Caco-2 (cell line): ENCODE results near the gene INSYN1. TPM values are rescaled to one million over a fixed set of nuclear protein-coding genes. Genes with fewer than 3 reads are reported as not detected.

ENCODE experiments used
- BruUV-seq: library from RNA; stranded (reverse); fragments of 400-500 nt; replicated peaks from 2 replicates; lab custom pipeline; 2021; lab: Mats Ljungman, UMichigan
- CTCF ChIA-PET: fragments of 300-600 bp; sonication (Branson Sonifier 250); formaldehyde crosslinking; loops from one replicate; lab custom pipeline; 2022; ENCODE audit warnings: antibody characterized with exemption; lab: Charles Lee
- POLR2A ChIA-PET: fragments of 300-600 bp; sonication (Branson Sonifier 250); formaldehyde crosslinking; loops from one replicate; lab custom pipeline; 2022; ENCODE audit warnings: antibody characterized with exemption; lab: Charles Lee
- DNase-seq, 2 experiments: peaks; one replicate each; pipeline versions ENCODE4 v3.0.0 to v3.0.0-alpha.2; 2020 to 2022
- H3K27me3 ChIP-seq: replicated peaks from 2 replicates; pipeline ENCODE4 v1.6.0; 2011; ENCODE audit warnings: low read length; ENCODE audit not compliant: control insufficient read depth, insufficient read depth
- H3K36me3 ChIP-seq: 2 replicates; pipeline ENCODE4 v1.5.1; 2011; ENCODE audit warnings: low read length; ENCODE audit not compliant: control insufficient read depth, insufficient read depth
- H3K4me1 ChIP-seq: fragments of 250-450 bp; sonication (Bioruptor Pico); 2 replicates; pipeline ENCODE4 v1.5.1; 2020; ENCODE audit warnings: mild to moderate bottlenecking
- H3K4me3 ChIP-seq: 2 replicates; pipeline ENCODE4 v1.5.1; 2011; ENCODE audit warnings: low read depth, mild to moderate bottlenecking, control low read depth, low read length
- H3K9me3 ChIP-seq: fragments of 250-450 bp; sonication (Bioruptor Pico); 2 replicates; pipeline ENCODE4 v1.5.1; 2020; ENCODE audit warnings: mild to moderate bottlenecking, moderate library complexity
- H3K27ac Mint-ChIP-seq: one replicate; pipeline ENCODE4 v1.8.0; 2022; ENCODE audit warnings: mixed read lengths; ENCODE audit not compliant: unreplicated experiment
- H3K27me3 Mint-ChIP-seq: one replicate; pipeline ENCODE4 v1.8.0; 2022; ENCODE audit warnings: mixed read lengths; ENCODE audit not compliant: insufficient read depth, unreplicated experiment
- H3K36me3 Mint-ChIP-seq: one replicate; pipeline ENCODE4 v1.8.0; 2022; ENCODE audit warnings: mild to moderate bottlenecking, mixed read lengths; ENCODE audit not compliant: insufficient read depth, unreplicated experiment
- H3K4me1 Mint-ChIP-seq: one replicate; pipeline ENCODE4 v1.8.0; 2022; ENCODE audit warnings: low read depth, mixed read lengths; ENCODE audit not compliant: unreplicated experiment
- H3K4me3 Mint-ChIP-seq: one replicate; pipeline ENCODE4 v1.8.0; 2022; ENCODE audit warnings: mild to moderate bottlenecking, moderate library complexity, mixed read lengths; ENCODE audit not compliant: unreplicated experiment
- H3K9me3 Mint-ChIP-seq: one replicate; pipeline ENCODE4 v1.8.0; 2022; ENCODE audit warnings: mixed read lengths; ENCODE audit not compliant: unreplicated experiment
- intact Hi-C: fragments of 100-400 bp; cut with micrococcal nuclease; formaldehyde crosslinking; loops from one replicate; pipeline ENCODE4 v1.10.0; 2022; ENCODE audit not compliant: unreplicated experiment
- total RNA-seq: library from RNA; stranded (reverse); gene quantifications from 2 replicates; pipeline ENCODE4 v1.2.3, GENCODE V29; 2022
- TF ChIP-seq, protein P1 (sequence below), 2 experiments: fragments of 200-600 bp in 1 of 2; IDR thresholded peaks; 1 replicate in 1 of 2; 2 replicates in 1 of 2; pipeline versions ENCODE4 v1.5.1 to v1.8.0; 2011 to 2022; ENCODE audit warnings: antibody characterized with exemption in 1 of 2, control low read depth in 1 of 2, inconsistent platforms in 1 of 2, low read depth in 1 of 2, low read length in 1 of 2, mild to moderate bottlenecking in 1 of 2, moderate library complexity in 1 of 2; ENCODE audit not compliant: insufficient read depth in 1 of 2, severe bottlenecking in 1 of 2, unreplicated experiment in 1 of 2

INSYN1 gene
- total RNA-seq, 1 experiment from 2014 or later, result 0.41 TPM

GRCh38 chr15:73700041-73700842, 52.9 kb downstream of the INSYN1 start:
- Histone ChIP-seq H3K9me3 (no peaks in the 10 kb centered on the region), H3K4me3 (no peak overlapping the region), H3K27me3 (no peaks in the 10 kb centered on the region), H3K36me3 (no peaks in the 10 kb centered on the region; the same call in 1 of the 2 replicates), H3K4me1 (no peaks in the 10 kb centered on the region)
- H3K36me3 Mint-ChIP-seq, result peaks cover 32% of the 10 kb centered on the region
- TF ChIP-seq, protein P1, sequence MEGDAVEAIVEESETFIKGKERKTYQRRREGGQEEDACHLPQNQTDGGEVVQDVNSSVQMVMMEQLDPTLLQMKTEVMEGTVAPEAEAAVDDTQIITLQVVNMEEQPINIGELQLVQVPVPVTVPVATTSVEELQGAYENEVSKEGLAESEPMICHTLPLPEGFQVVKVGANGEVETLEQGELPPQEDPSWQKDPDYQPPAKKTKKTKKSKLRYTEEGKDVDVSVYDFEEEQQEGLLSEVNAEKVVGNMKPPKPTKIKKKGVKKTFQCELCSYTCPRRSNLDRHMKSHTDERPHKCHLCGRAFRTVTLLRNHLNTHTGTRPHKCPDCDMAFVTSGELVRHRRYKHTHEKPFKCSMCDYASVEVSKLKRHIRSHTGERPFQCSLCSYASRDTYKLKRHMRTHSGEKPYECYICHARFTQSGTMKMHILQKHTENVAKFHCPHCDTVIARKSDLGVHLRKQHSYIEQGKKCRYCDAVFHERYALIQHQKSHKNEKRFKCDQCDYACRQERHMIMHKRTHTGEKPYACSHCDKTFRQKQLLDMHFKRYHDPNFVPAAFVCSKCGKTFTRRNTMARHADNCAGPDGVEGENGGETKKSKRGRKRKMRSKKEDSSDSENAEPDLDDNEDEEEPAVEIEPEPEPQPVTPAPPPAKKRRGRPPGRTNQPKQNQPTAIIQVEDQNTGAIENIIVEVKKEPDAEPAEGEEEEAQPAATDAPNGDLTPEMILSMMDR (IDR thresholded peaks at IDR 0.05; ENCODE audit: insufficient read depth in 1 of 2, low read depth in 1 of 2, low read length in 1 of 2, severe bottlenecking in 1 of 2, unreplicated experiment in 1 of 2), result peak; percentile 82 to 85
- no peak overlapping the region for H3K4me3 Mint-ChIP-seq
- ChIA-PET CTCF (interaction anchor here (1.1 to 4.5 kb wide), 12 partner anchors 9 to 310 kb away, joined by 3 to 33 read pairs (median 7); no protein-coding TSS in a partner anchor), POLR2A (interaction anchor here (0.5 to 0.9 kb wide), 2 partner anchors 64 to 67 kb away, joined by 3 read pairs; partner anchors contain the start of gene NPTN)
- no peak overlapping the region for H3K27ac Mint-ChIP-seq
- peak; percentile 62 to 68 for DNase-seq
- no TSS peak for BruUV-seq
- no peaks in the 10 kb centered on the region for H3K9me3 Mint-ChIP-seq
- no peaks in the 10 kb centered on the region for H3K27me3 Mint-ChIP-seq
- intact Hi-C loops, result loop anchor here (1.0 kb wide), 4 partner anchors 17 to 140 kb away; no protein-coding TSS in a partner anchor
- H3K4me1 Mint-ChIP-seq, result no peaks in the 10 kb centered on the region

- BruUV-seq, result no TSS peak
- intact Hi-C loops, result loop anchor here (1.0 kb wide), 4 partner anchors 16 to 139 kb away; no protein-coding TSS in a partner anchor
- ChIA-PET POLR2A (interaction anchor here (0.5 to 0.9 kb wide), 2 partner anchors 63 to 66 kb away, joined by 3 read pairs; partner anchors contain the start of gene NPTN), CTCF (interaction anchor here (1.1 to 4.5 kb wide), 12 partner anchors 8 to 309 kb away, joined by 3 to 33 read pairs (median 7); no protein-coding TSS in a partner anchor)
- TF ChIP-seq, protein P1 (IDR thresholded peaks at IDR 0.05; ENCODE audit: insufficient read depth in 1 of 2, low read depth in 1 of 2, low read length in 1 of 2, severe bottlenecking in 1 of 2, unreplicated experiment in 1 of 2), result no peak
- Mint-ChIP-seq H3K36me3 (peaks cover 26% of the 10 kb centered on the region), H3K27ac (no peak overlapping the region), H3K4me3 (no peak overlapping the region), H3K4me1 (no peaks in the 10 kb centered on the region), H3K9me3 (no peaks in the 10 kb centered on the region), H3K27me3 (no peaks in the 10 kb centered on the region)
- no peak overlapping the region for H3K4me3 ChIP-seq
- no peaks in the 10 kb centered on the region for H3K27me3 ChIP-seq
- no peaks in the 10 kb centered on the region for H3K4me1 ChIP-seq
- no peaks in the 10 kb centered on the region for H3K9me3 ChIP-seq
- no peaks in the 10 kb centered on the region for H3K36me3 ChIP-seq
- no peak for DNase-seq
Measured at GRCh38 chr15:73699249-73700040, 53.7 kb downstream of the INSYN1 start.

DNA sequence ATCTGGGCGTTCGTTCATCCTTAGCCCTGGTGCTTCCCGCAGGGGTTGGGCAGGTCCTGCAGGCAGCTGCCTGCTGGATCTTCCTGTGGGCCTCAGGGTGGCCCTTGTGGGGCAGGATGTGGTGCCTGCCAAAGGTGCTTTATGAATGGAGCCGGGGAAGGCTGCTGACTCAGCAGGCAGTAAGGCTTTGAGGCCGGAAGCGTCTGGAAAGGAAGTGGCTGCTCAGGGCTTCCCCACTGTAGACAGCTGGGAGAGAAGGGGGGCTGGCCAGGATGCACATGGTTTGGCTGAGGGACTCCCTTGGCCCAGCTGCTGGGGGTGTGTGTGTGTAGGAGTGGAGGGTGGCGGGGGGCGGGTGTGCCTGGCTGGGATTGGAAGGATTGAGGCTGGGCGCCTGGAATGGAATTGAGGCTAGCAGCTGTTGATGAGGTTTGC, 56.1 kb downstream of the INSYN1 start:
- no peaks in the 10 kb centered on the region for H3K9me3 ChIP-seq
- no peak overlapping the region for H3K4me3 ChIP-seq
- Mint-ChIP-seq H3K27ac (no peak overlapping the region), H3K36me3 (peaks cover 29% of the 10 kb centered on the region), H3K4me3 (no peak overlapping the region), H3K27me3 (no peaks in the 10 kb centered on the region), H3K9me3 (no peaks in the 10 kb centered on the region), H3K4me1 (peaks cover 12% of the 10 kb centered on the region)
- TF ChIP-seq, protein P1 (IDR thresholded peaks at IDR 0.05; ENCODE audit: insufficient read depth in 1 of 2, low read depth in 1 of 2, low read length in 1 of 2, severe bottlenecking in 1 of 2, unreplicated experiment in 1 of 2), result no peak
- ChIA-PET POLR2A (no interaction called here), CTCF (interaction anchor here (0.7 to 4.5 kb wide), 2 partner anchors 60 to 158 kb away, joined by 5 to 33 read pairs; no protein-coding TSS in a partner anchor)
- DNase-seq, result no peak
- no TSS peak for BruUV-seq
- no peaks in the 10 kb centered on the region for H3K4me1 ChIP-seq
- no peaks in the 10 kb centered on the region for H3K36me3 ChIP-seq
- intact Hi-C loops, result no loop called here
- H3K27me3 ChIP-seq, result no peaks in the 10 kb centered on the region
